ENCODE measurements around the gene RSKR.
A peak's percentile ranks its signal among the peaks of the same experiment; 100 is the strongest.

Gene RSKR

DNA sequence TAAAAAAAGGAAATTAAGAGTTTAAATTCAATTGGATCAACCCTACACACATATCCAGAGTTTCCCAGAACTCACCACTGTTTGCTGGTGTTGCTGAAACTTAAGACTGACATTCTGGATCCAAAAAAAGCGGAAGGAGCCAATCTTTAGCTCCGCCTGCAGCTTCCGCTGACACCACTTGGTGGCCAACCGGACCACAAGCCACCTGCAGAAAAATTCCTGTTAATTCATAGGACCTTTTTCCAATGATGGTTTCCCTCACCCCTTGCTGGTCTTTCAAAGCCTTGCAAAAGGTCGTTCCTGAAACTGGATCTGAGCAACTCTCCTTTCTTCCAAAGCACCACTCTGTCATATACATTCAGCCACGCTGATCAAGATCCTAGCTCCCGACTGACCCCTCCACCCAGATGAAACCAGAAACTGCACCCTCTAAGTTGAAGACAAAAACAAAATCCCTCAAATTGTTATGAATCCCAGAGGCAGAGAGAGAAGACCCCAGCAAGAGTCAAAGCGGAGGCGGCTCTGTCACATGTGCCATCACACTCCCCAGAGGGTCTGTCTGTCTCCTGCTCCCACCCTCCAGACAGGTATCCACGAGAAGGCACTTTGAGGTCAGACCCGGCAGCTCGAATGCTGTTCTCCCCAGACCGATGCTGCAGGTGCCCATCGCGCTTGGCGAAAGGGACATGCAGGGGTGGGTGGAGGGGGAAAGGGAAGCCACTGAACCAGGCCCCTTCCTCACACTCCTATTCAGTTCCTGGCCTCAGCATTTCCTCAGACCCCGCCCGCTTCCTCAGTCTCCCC is 30.2 kb upstream of the RSKR start:
- Mint-ChIP-seq H3K4me1 (peaks cover 45% of the 10 kb centered on the region), H3K36me3 (peaks cover 10% of the 10 kb centered on the region), H3K4me3 (peak overlapping the region; percentile 96), H3K27ac (peak overlapping the region; percentile 97), H3K9me3 (no peaks in the 10 kb centered on the region), H3K27me3 (no peaks in the 10 kb centered on the region)

DNA sequence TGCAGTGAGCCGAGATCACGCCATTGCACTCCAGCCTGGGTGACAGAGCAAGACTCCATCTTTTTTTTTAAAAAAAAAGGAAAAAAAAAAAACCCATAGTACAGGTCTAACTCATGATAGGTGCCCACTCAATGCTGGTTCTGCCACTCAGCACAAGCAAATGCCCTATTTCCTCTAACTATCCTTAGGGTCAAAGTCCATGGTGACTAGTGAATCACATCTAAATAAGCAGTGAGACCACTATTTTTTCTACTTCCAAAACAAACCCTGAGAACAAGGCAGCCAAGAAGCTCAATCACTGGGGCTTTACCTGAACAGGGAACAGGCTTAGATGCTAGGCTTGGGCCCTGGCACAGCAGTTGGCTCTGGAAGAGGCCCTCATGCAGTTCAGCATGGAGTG is 27.6 kb upstream of the RSKR start:
- no peak overlapping the region for H3K27ac Mint-ChIP-seq
- H3K36me3 Mint-ChIP-seq: peaks cover 24% of the 10 kb centered on the region

DNA sequence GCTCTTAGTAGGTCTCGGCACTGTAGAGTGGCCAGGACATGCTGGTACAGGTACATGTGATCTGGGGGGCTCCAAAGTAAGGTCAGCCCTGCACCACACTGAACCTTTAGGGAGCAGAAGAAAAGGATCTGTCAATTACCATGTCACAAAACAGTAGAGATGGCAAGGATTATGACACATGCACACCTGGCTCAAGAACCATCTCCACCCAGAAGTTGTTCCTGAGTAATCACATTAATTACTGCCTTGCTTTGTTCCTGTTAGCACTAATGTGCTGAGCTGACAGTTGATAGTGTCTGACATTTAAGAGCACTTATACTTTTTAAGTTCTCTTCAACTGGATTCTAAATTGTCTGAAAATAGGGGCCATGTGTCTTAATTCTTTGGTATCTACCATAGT is 21.5 kb upstream of the RSKR start:
- peaks cover 37% of the 10 kb centered on the region for H3K36me3 Mint-ChIP-seq

More for the DNA sequence above, 27.6 kb upstream of the RSKR start:
- Mint-ChIP-seq H3K9me3 (no peaks in the 10 kb centered on the region), H3K27me3 (no peaks in the 10 kb centered on the region), H3K4me3 (no peak overlapping the region), H3K4me1 (peaks cover 47% of the 10 kb centered on the region)

DNA sequence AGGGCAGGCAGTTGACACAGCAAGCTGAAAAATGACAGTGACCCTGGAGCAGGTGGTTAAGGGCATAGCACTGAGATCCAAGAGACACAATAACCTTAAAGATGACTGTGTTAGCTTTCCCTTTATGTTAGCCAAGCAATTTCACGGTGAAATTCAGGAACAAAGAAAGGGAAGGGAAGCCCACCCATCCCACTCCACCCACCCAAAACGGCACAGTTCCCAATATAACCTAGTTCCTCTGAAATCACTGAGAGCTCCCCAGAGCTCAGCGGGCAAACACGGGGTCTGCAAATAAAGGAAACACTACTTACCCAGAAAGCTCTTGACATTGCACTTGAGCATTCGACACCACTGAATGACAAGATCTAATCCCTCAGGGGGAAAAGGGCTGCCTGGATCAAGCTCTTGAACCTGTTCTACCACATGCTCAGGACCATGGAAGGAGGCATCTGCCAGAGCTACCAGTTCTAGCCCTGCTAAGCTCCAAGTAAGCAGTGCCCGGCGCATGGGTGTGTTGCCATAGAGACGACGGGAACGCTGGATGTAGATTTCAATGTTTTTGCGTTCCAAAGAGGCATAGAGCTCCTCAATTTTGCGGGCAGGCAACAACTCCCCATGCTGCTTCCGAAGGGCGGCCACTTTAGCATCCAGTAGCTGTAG is 20.4 kb upstream of the RSKR start:
- H3K4me3 Mint-ChIP-seq: no peak overlapping the region
- no peaks in the 10 kb centered on the region for H3K27me3 Mint-ChIP-seq
- peaks cover 20% of the 10 kb centered on the region for H3K4me1 Mint-ChIP-seq
- H3K36me3 Mint-ChIP-seq: peaks cover 33% of the 10 kb centered on the region
- H3K27ac Mint-ChIP-seq: no peak overlapping the region
- no peaks in the 10 kb centered on the region for H3K9me3 Mint-ChIP-seq

More for the DNA sequence above, 21.5 kb upstream of the RSKR start:
- H3K27ac Mint-ChIP-seq: no peak overlapping the region
- peaks cover 22% of the 10 kb centered on the region for H3K4me1 Mint-ChIP-seq
- H3K9me3 Mint-ChIP-seq: no peaks in the 10 kb centered on the region
- H3K4me3 Mint-ChIP-seq: no peak overlapping the region
- H3K27me3 Mint-ChIP-seq: no peaks in the 10 kb centered on the region

DNA sequence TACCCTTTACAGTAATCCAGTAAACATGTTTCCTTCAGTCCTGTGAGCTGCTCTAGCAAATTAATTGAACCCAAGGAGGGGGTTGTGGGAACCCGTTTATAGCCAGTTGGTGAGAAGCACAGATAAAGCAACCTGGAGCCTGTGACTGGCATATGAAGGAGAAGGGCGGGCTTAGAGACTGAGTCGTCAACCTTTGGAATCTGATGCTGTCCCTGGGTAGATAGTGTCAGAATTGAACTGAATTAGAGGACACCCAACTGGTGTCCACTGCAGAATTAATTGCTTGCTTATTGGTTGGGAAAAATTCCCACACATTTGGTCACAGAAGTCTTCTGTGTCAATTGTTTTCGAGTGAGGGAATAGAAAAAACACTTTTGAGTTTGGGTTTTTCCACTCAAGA is 12.8 kb upstream of the RSKR start:
- Mint-ChIP-seq H3K9me3 (no peaks in the 10 kb centered on the region), H3K27me3 (no peaks in the 10 kb centered on the region), H3K4me3 (no peak overlapping the region), H3K4me1 (peaks cover 14% of the 10 kb centered on the region), H3K36me3 (peaks cover 16% of the 10 kb centered on the region), H3K27ac (no peak overlapping the region)

DNA sequence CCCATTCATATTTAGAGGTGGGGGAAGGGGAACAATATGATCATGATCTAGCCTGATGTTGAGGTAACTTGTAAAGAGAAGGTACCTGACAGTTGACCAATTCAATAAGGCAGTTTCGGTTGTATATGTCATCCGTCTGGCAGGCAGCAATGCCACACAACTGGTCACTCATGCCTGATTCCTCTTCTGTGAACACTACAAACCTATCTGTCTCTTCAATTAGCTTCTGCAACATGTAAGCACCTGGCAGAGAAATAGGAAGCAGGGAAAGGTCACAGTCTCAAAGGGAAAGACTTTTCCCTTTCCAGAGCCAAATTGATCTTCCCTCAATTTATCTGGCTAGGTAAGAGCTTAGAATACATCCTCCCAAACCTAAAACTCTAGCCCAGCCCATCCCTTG is 10.2 kb upstream of the RSKR start:
- H3K4me3 Mint-ChIP-seq: no peak overlapping the region
- no peaks in the 10 kb centered on the region for H3K27me3 Mint-ChIP-seq
- H3K27ac Mint-ChIP-seq: no peak overlapping the region
- H3K36me3 Mint-ChIP-seq: peaks cover 22% of the 10 kb centered on the region
- no peaks in the 10 kb centered on the region for H3K9me3 Mint-ChIP-seq
- H3K4me1 Mint-ChIP-seq: peaks cover 14% of the 10 kb centered on the region

GRCh38 chr17:28623696-28624095 is 9.7 kb upstream of the RSKR start:
- no peak overlapping the region for H3K27ac Mint-ChIP-seq
- H3K36me3 Mint-ChIP-seq: peaks cover 22% of the 10 kb centered on the region
- H3K4me1 Mint-ChIP-seq: peaks cover 14% of the 10 kb centered on the region
- no peaks in the 10 kb centered on the region for H3K9me3 Mint-ChIP-seq
- no peak overlapping the region for H3K4me3 Mint-ChIP-seq
- H3K27me3 Mint-ChIP-seq: no peaks in the 10 kb centered on the region

GRCh38 chr17:28622186-28622585 is 8.2 kb upstream of the RSKR start:
- H3K4me1 Mint-ChIP-seq: peaks cover 10% of the 10 kb centered on the region
- H3K36me3 Mint-ChIP-seq: peaks cover 22% of the 10 kb centered on the region
- H3K4me3 Mint-ChIP-seq: no peak overlapping the region
- no peaks in the 10 kb centered on the region for H3K9me3 Mint-ChIP-seq
- H3K27me3 Mint-ChIP-seq: no peaks in the 10 kb centered on the region
- no peak overlapping the region for H3K27ac Mint-ChIP-seq

DNA sequence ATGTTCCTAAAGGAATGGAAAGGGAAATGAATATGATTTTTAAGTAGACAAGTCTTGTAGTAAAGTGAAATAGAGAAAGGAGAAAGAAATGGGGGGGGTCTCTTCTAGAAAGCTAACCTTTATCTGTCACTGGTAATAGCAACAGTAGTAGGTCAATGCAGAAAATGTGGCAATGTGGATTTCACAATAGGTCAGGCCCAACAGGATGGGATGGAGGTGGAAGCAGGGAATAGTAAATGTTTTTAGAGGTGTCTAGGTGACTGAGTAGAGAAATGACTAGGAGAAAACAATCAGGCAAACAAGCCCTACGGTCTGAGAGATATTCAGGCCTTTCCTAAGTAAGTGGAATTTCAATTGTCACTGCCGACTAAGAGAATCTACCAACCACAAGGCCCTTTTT is 6.0 kb upstream of the RSKR start:
- Mint-ChIP-seq H3K27me3 (no peaks in the 10 kb centered on the region), H3K9me3 (no peaks in the 10 kb centered on the region), H3K36me3 (peaks cover 20% of the 10 kb centered on the region), H3K4me3 (no peak overlapping the region), H3K27ac (no peak overlapping the region), H3K4me1 (no peaks in the 10 kb centered on the region)

- Mint-ChIP-seq H3K9me3 (no peaks in the 10 kb centered on the region), H3K27ac (no peak overlapping the region), H3K4me3 (no peak overlapping the region)
Measured at GRCh38 chr17:28618464-28618863, 4.5 kb upstream of the RSKR start.

GRCh38 chr17:28616281-28616680 is 2.3 kb upstream of the RSKR start:
- peaks cover 14% of the 10 kb centered on the region for H3K4me1 Mint-ChIP-seq
- no peaks in the 10 kb centered on the region for H3K27me3 Mint-ChIP-seq
- no peaks in the 10 kb centered on the region for H3K9me3 Mint-ChIP-seq
- no peak overlapping the region for H3K27ac Mint-ChIP-seq
- H3K36me3 Mint-ChIP-seq: peaks cover 14% of the 10 kb centered on the region
- no peak overlapping the region for H3K4me3 Mint-ChIP-seq

More at GRCh38 chr17:28618464-28618863, 4.5 kb upstream of the RSKR start:
- Mint-ChIP-seq H3K36me3 (peaks cover 21% of the 10 kb centered on the region), H3K27me3 (no peaks in the 10 kb centered on the region), H3K4me1 (peaks cover 7% of the 10 kb centered on the region)

DNA sequence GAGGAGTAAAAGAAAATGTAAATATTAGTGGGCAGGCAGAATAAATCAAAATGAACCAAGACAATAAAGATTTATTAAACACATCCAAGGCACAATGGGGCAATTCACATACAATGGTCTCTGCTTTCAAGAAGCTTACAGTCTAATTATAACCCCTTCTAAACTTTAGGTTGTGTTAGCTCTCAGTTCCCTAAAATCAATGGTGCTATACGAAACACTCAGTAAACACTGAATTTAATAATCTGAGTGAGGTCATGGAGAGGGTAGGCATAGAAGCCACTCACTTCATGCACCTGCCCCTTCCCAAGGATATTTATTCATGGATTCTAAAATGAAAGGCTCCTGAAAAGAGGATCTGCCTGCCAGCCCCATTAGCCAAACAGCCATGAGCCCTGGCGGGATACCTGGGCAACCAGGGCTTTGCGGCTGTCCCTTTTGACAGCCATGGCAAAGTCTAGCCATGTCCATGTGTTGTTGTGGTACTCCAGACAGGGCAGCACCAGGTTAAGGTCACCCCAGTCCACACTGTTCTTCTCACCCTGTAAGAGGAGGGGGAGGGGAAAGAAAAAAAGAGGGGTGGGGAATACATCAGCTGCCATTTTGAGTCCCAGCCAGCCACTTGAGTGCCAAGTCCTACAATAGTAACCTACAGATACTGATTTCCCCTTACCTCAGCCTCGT is 1.4 kb upstream of the RSKR start:
- no peaks in the 10 kb centered on the region for H3K9me3 Mint-ChIP-seq

GRCh38 chr17:28612936-28613872 is 781 bp downstream of the RSKR start:
- Mint-ChIP-seq H3K27me3 (no peaks in the 10 kb centered on the region), H3K27ac (no peak overlapping the region), H3K9me3 (no peaks in the 10 kb centered on the region), H3K36me3 (peaks cover 7% of the 10 kb centered on the region), H3K4me3 (no peak overlapping the region), H3K4me1 (peaks cover 14% of the 10 kb centered on the region)

More for the DNA sequence above, 1.4 kb upstream of the RSKR start:
- Mint-ChIP-seq H3K27ac (no peak overlapping the region), H3K36me3 (peaks cover 12% of the 10 kb centered on the region), H3K4me3 (no peak overlapping the region), H3K4me1 (peaks cover 14% of the 10 kb centered on the region), H3K27me3 (no peaks in the 10 kb centered on the region)

DNA sequence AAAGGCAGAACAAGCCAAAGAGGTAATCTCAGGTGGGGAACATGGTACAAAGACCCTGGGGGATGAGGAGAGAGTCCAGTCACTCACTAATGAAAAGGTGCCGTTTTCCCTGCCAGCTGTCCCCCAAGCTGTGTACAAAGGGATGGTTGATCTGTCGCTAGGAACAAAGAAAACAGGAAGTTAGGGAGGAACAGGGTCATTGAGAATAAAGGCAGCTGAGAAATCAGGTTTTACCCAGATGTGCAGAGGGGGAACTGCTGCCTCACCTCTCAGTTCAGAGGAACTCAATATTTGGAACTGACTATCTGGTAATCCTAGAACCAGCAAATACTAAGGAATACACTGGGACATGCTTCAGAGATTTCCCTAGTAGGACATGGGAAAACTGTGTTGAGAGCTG is 1.5 kb downstream of the RSKR start:
- Mint-ChIP-seq H3K27ac (no peak overlapping the region), H3K27me3 (no peaks in the 10 kb centered on the region), H3K36me3 (peaks cover 7% of the 10 kb centered on the region), H3K4me1 (peaks cover 14% of the 10 kb centered on the region), H3K9me3 (no peaks in the 10 kb centered on the region), H3K4me3 (no peak overlapping the region)

- H3K9me3 Mint-ChIP-seq: no peaks in the 10 kb centered on the region
- H3K36me3 Mint-ChIP-seq: peaks cover 3% of the 10 kb centered on the region
- no peaks in the 10 kb centered on the region for H3K27me3 Mint-ChIP-seq
- H3K4me1 Mint-ChIP-seq: peaks cover 14% of the 10 kb centered on the region
- H3K27ac Mint-ChIP-seq: peak overlapping the region; percentile 48
- no peak overlapping the region for H3K4me3 Mint-ChIP-seq
Measured at GRCh38 chr17:28610376-28610775, 3.6 kb downstream of the RSKR start.

Measured in activated naive CD4-positive, alpha-beta T cell treated with anti-CD3 and anti-CD28 coated beads, Interleukin-2, amount 50 U/mL, for 24 hours (primary cell).